Fibroblast of mammary gland (primary cell): Measurements from ENCODE around the gene WDR48.

Experiments
- DNase-seq: peaks from one replicate; pipeline ENCODE4 v3.0.0-alpha.2; 2010; ENCODE audit warnings: low read depth
- H3K4me3 ChIP-seq: 2 replicates; pipeline ENCODE4 v1.5.1; 2011; ENCODE audit warnings: low read depth, mild to moderate bottlenecking, low read length, moderate library complexity; ENCODE audit not compliant: control insufficient read depth
- CTCF ChIP-seq: conservative IDR thresholded peaks from 2 replicates; pipeline ENCODE4 v1.5.1; 2011; ENCODE audit warnings: low read depth, low read length, inconsistent platforms; ENCODE audit not compliant: control insufficient read depth, insufficient read depth

The WDR48 gene

GRCh38 chr3:39062180-39062579, 10.4 kb downstream of the WDR48 start:
- no peak for DNase-seq
- TF ChIP-seq CTCF, result no peak
- H3K4me3 ChIP-seq, result no peak overlapping the region

GRCh38 chr3:39063143-39063542, 11.3 kb downstream of the WDR48 start:
- DNase-seq, result no peak
- TF ChIP-seq CTCF, result no peak

GRCh38 chr3:39064646-39065045, 12.8 kb downstream of the WDR48 start:
- TF ChIP-seq CTCF, result no peak
- peak; percentile 6 for DNase-seq
- no peak overlapping the region for H3K4me3 ChIP-seq

More at GRCh38 chr3:39063143-39063542, 11.3 kb downstream of the WDR48 start:
- H3K4me3 ChIP-seq, result no peak overlapping the region

GRCh38 chr3:39065197-39065596, 13.4 kb downstream of the WDR48 start:
- no peak overlapping the region for H3K4me3 ChIP-seq
- TF ChIP-seq CTCF, result peak; percentile 49
- peak; percentile 31 for DNase-seq

GRCh38 chr3:39067286-39067685, 15.5 kb downstream of the WDR48 start:
- DNase-seq, result peak; percentile 20
- TF ChIP-seq CTCF, result no peak
- H3K4me3 ChIP-seq, result no peak overlapping the region

GRCh38 chr3:39068556-39068955, 16.7 kb downstream of the WDR48 start:
- no peak overlapping the region for H3K4me3 ChIP-seq
- DNase-seq, result no peak
- no peak for TF ChIP-seq CTCF

GRCh38 chr3:39075910-39076309, 24.1 kb downstream of the WDR48 start:
- TF ChIP-seq CTCF, result no peak
- DNase-seq, result no peak
- no peak overlapping the region for H3K4me3 ChIP-seq
